WTC11 (cell line): ENCODE results near the gene RAB11FIP3. TPM values are rescaled to one million over a fixed set of nuclear protein-coding genes. Genes with fewer than 3 reads are reported as not detected.

ENCODE experiments used
- ATAC-seq: fragments of 200-7000 bp; cut with Tn5 transposase; 2 replicates; pipeline ENCODE4 v1.10.0; 2021; ENCODE audit warnings: mild to moderate bottlenecking, moderate library complexity
- CTCF ChIA-PET: fragments of 300-600 bp; sonication (Branson Sonifier 250); formaldehyde crosslinking; loops from one replicate; lab custom pipeline; 2021; ENCODE audit warnings: antibody characterized with exemption; lab: Charles Lee
- POLR2A ChIA-PET: fragments of 350-600 bp; sonication (Branson Sonifier 250); formaldehyde crosslinking; loops from one replicate; lab custom pipeline; 2021; ENCODE audit warnings: antibody characterized with exemption; lab: Charles Lee
- DNase-seq: peaks from one replicate; pipeline ENCODE4 v3.0.0; 2021; ENCODE audit warnings: low spot score
- H3K27ac Mint-ChIP-seq: 2 replicates; pipeline ENCODE4 v1.8.0; 2021; ENCODE audit warnings: mixed read lengths
- H3K27me3 Mint-ChIP-seq: 2 replicates; pipeline ENCODE4 v1.8.0; 2021; ENCODE audit warnings: low read depth, mild to moderate bottlenecking, moderate library complexity, mixed read lengths
- H3K36me3 Mint-ChIP-seq: 2 replicates; pipeline ENCODE4 v1.8.0; 2021; ENCODE audit warnings: mixed read lengths
- H3K4me1 Mint-ChIP-seq: 2 replicates; pipeline ENCODE4 v1.8.0; 2022; ENCODE audit warnings: mixed read lengths
- H3K4me3 Mint-ChIP-seq: 2 replicates; pipeline ENCODE4 v1.8.0; 2021; ENCODE audit warnings: mild to moderate bottlenecking, moderate library complexity, mixed read lengths
- H3K9me3 Mint-ChIP-seq: 2 replicates; pipeline ENCODE4 v1.8.0; 2021; ENCODE audit warnings: mixed read lengths
- ATF1 ChIP-seq: sonication (generic); formaldehyde crosslinking; IDR thresholded peaks from 2 replicates; pipeline ENCODE4 v1.8.1; 2023; ENCODE audit warnings: mild to moderate bottlenecking, moderate library complexity, missing genetic modification reagents
- ATF3 ChIP-seq: sonication (generic); formaldehyde crosslinking; conservative IDR thresholded peaks from 2 replicates; pipeline ENCODE4 v1.8.1; 2022; ENCODE audit warnings: mild to moderate bottlenecking, missing genetic modification reagents
- CDX4 ChIP-seq: fragments of 250-450 bp; sonication (Bioruptor Pico); IDR thresholded peaks from 2 replicates; pipeline ENCODE4 v1.9.0; 2021; ENCODE audit warnings: moderate library complexity, mild to moderate bottlenecking, inconsistent platforms, borderline replicate concordance
- E2F1 ChIP-seq: sonication (generic); formaldehyde crosslinking; IDR thresholded peaks from 2 replicates; pipeline ENCODE4 v1.8.0; 2022; ENCODE audit warnings: mild to moderate bottlenecking, missing genetic modification reagents
- E2F5 ChIP-seq: sonication (generic); formaldehyde crosslinking; IDR thresholded peaks from 2 replicates; pipeline ENCODE4 v1.8.1; 2022; ENCODE audit warnings: mild to moderate bottlenecking, moderate library complexity, missing genetic modification reagents
- FOXK1 ChIP-seq: sonication (generic); formaldehyde crosslinking; IDR thresholded peaks from 2 replicates; pipeline ENCODE4 v1.8.0; 2022; ENCODE audit warnings: mild to moderate bottlenecking, moderate library complexity, missing genetic modification reagents
- GABPB1 ChIP-seq: sonication (generic); formaldehyde crosslinking; IDR thresholded peaks from 2 replicates; pipeline ENCODE4 v1.8.1; 2023; ENCODE audit warnings: mild to moderate bottlenecking, missing genetic modification reagents
- HMGA2 ChIP-seq: fragments of 250-450 bp; sonication (Bioruptor Pico); IDR thresholded peaks from 2 replicates; pipeline ENCODE4 v1.4.0; 2021; ENCODE audit warnings: mild to moderate bottlenecking, moderate library complexity
- MLX ChIP-seq: sonication (generic); formaldehyde crosslinking; IDR thresholded peaks from 2 replicates; pipeline ENCODE4 v1.8.1; 2023; ENCODE audit warnings: mild to moderate bottlenecking, missing genetic modification reagents, moderate library complexity
- NR2C2 ChIP-seq: sonication (generic); formaldehyde crosslinking; IDR thresholded peaks from 2 replicates; pipeline ENCODE4 v1.8.0; 2022; ENCODE audit warnings: mild to moderate bottlenecking, missing genetic modification reagents
- SOX15 ChIP-seq: fragments of 250-450 bp; sonication (Bioruptor Pico); IDR thresholded peaks from 2 replicates; pipeline ENCODE4 v1.9.0; 2021; ENCODE audit warnings: mild to moderate bottlenecking
- TEAD1 ChIP-seq: sonication (generic); formaldehyde crosslinking; IDR thresholded peaks from 2 replicates; pipeline ENCODE4 v1.8.0; 2022; ENCODE audit warnings: mild to moderate bottlenecking, missing genetic modification reagents
- ZBTB43 ChIP-seq: sonication (generic); formaldehyde crosslinking; IDR thresholded peaks from 2 replicates; pipeline ENCODE4 v1.8.1; 2023; ENCODE audit warnings: mild to moderate bottlenecking, missing genetic modification reagents
- ZNF317 ChIP-seq: sonication (generic); formaldehyde crosslinking; IDR thresholded peaks from 2 replicates; pipeline ENCODE4 v1.8.1; 2023; ENCODE audit warnings: low read depth, mild to moderate bottlenecking, moderate library complexity, missing genetic modification reagents, borderline replicate concordance
- ZNF416 ChIP-seq: fragments of 250-450 bp; sonication (Bioruptor Pico); IDR thresholded peaks from 2 replicates; pipeline ENCODE4 v1.9.0; 2021; ENCODE audit warnings: mild to moderate bottlenecking, inconsistent platforms
- ZNF425 ChIP-seq: fragments of 250-450 bp; sonication (Bioruptor Pico); conservative IDR thresholded peaks from 2 replicates; pipeline ENCODE4 v1.9.0; 2021; ENCODE audit warnings: mild to moderate bottlenecking
- ZNF532 ChIP-seq: fragments of 250-450 bp; sonication (Bioruptor Pico); IDR thresholded peaks from 2 replicates; pipeline ENCODE4 v1.9.0; 2021; ENCODE audit warnings: mild to moderate bottlenecking, borderline replicate concordance
- total RNA-seq: library from RNA; stranded (reverse); gene quantifications from 3 replicates; pipeline ENCODE4 v1.2.3, GENCODE V29; 2021

Gene RAB11FIP3
- total RNA-seq, 1 experiment from 2014 or later, result 38.6 TPM

GRCh38 chr16:450785-451512, 25.5 kb downstream of the RAB11FIP3 start:
- peaks cover 3% of the 10 kb centered on the region for H3K4me1 Mint-ChIP-seq
- ChIA-PET POLR2A (no interaction called here), CTCF (interaction anchor here (1.2 to 1.7 kb wide), 2 partner anchors 37 to 50 kb away, joined by 4 to 7 read pairs; partner anchors contain the start of gene DECR2)
- no peaks in the 10 kb centered on the region for H3K27me3 Mint-ChIP-seq
- no peaks in the 10 kb centered on the region for H3K9me3 Mint-ChIP-seq
- DNase-seq (no peak), ATAC-seq (no peak)
- TF ChIP-seq CDX4, result no peak
- no peak for TF ChIP-seq MLX
- TF ChIP-seq ZNF416 (CRISPR knock-in tag), result no peak
- no peak overlapping the region for H3K4me3 Mint-ChIP-seq
- H3K36me3 Mint-ChIP-seq, result no peaks in the 10 kb centered on the region
- H3K27ac Mint-ChIP-seq, result no peak overlapping the region; the same call in 1 of the 2 replicates

GRCh38 chr16:454397-454940, 29.0 kb downstream of the RAB11FIP3 start:
- no peaks in the 10 kb centered on the region for H3K9me3 Mint-ChIP-seq
- CTCF ChIA-PET, result interaction anchor here (0.7 to 1.7 kb wide), 2 partner anchors 33 to 122 kb away, joined by 3 to 9 read pairs; no protein-coding TSS in a partner anchor

GRCh38 chr16:455453-455852, 30.0 kb downstream of the RAB11FIP3 start:
- ChIA-PET POLR2A (no interaction called here), CTCF (no interaction called here)
- Mint-ChIP-seq H3K4me3 (no peak overlapping the region), H3K27me3 (no peaks in the 10 kb centered on the region), H3K4me1 (peaks cover 17% of the 10 kb centered on the region), H3K9me3 (no peaks in the 10 kb centered on the region), H3K36me3 (no peaks in the 10 kb centered on the region), H3K27ac (peak overlapping the region; percentile 23; the same call in 1 of the 2 replicates)
- DNase-seq (no peak), ATAC-seq (no peak)
- no peak for TF ChIP-seq E2F5 (CRISPR knock-in tag)
- TF ChIP-seq ZBTB43 (CRISPR knock-in tag), result no peak
- no peak for TF ChIP-seq E2F1 (CRISPR knock-in tag)
- TF ChIP-seq TEAD1, result no peak
- TF ChIP-seq FOXK1 (CRISPR knock-in tag), result no peak
- TF ChIP-seq ZNF425 (CRISPR knock-in tag), result no peak
- no peak for TF ChIP-seq SOX15 (CRISPR knock-in tag)
- no peak for TF ChIP-seq HMGA2 (CRISPR knock-in tag)
- no peak for TF ChIP-seq ATF3 (CRISPR knock-in tag)
- no peak for TF ChIP-seq ZNF317 (CRISPR knock-in tag)
- TF ChIP-seq ZNF532 (CRISPR knock-in tag), result no peak

More at GRCh38 chr16:454397-454940, 29.0 kb downstream of the RAB11FIP3 start:
- POLR2A ChIA-PET, result interaction anchor here (1.2 kb wide), 1 partner anchor 19 kb away, joined by 3 read pairs; no protein-coding TSS in a partner anchor
- Mint-ChIP-seq H3K27me3 (no peaks in the 10 kb centered on the region), H3K27ac (no peak overlapping the region; the same call in 1 of the 2 replicates), H3K36me3 (no peaks in the 10 kb centered on the region), H3K4me1 (peaks cover 17% of the 10 kb centered on the region), H3K4me3 (no peak overlapping the region)
- ATAC-seq (no peak), DNase-seq (no peak)
- TF ChIP-seq GABPB1 (CRISPR knock-in tag) (no peak), ATF1 (CRISPR knock-in tag) (no peak), NR2C2 (CRISPR knock-in tag) (no peak)
